ENCODE data around the gene PLA2G2C. TPM values are rescaled to one million over a fixed set of nuclear protein-coding genes. Genes with fewer than 3 reads are reported as not detected.

PLA2G2C gene
- total RNA-seq, 2 experiments from 2014 or later, result not detected

DNA sequence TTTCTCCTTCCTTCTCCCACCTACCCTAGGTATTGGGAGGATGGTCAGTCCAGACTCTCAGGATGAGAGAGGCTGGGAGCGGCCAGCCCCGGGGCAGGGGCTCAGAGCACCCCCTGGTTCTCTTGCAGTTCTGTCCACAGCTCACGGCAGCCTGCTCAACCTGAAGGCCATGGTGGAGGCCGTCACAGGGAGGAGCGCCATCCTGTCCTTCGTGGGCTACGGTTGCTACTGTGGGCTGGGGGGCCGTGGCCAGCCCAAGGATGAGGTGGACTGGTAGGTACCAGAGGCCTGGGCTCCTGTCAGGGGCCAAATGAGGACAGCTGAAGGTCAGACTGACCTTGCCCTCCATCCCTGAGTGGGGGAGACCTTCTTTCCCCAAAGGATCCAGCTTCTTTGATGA, 43.0 kb downstream of the PLA2G2C start:
- H3K4me1 Mint-ChIP-seq (ENCODE audit: low read depth), result no peaks in the 10 kb centered on the region
- H3K27ac Mint-ChIP-seq, result no peak overlapping the region
- H3K9me3 ChIP-seq (ENCODE audit: control insufficient read depth in 1 of 2, insufficient read depth in 1 of 2, low read length in 2 of 2), result no peaks in the 10 kb centered on the region
- H3K4me3 Mint-ChIP-seq, result no peak overlapping the region
- H3K27me3 ChIP-seq (ENCODE audit: control insufficient read depth in 1 of 2, insufficient read depth in 2 of 2, low read length in 2 of 2), result no peaks in the 10 kb centered on the region
- no peak for DNase-seq
- TF ChIP-seq, protein P1, sequence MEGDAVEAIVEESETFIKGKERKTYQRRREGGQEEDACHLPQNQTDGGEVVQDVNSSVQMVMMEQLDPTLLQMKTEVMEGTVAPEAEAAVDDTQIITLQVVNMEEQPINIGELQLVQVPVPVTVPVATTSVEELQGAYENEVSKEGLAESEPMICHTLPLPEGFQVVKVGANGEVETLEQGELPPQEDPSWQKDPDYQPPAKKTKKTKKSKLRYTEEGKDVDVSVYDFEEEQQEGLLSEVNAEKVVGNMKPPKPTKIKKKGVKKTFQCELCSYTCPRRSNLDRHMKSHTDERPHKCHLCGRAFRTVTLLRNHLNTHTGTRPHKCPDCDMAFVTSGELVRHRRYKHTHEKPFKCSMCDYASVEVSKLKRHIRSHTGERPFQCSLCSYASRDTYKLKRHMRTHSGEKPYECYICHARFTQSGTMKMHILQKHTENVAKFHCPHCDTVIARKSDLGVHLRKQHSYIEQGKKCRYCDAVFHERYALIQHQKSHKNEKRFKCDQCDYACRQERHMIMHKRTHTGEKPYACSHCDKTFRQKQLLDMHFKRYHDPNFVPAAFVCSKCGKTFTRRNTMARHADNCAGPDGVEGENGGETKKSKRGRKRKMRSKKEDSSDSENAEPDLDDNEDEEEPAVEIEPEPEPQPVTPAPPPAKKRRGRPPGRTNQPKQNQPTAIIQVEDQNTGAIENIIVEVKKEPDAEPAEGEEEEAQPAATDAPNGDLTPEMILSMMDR (IDR thresholded peaks at IDR 0.05), result no peak
- intact Hi-C loops (cut with DNase I, micrococcal nuclease), result no loop called here
- H3K4me3 ChIP-seq (ENCODE audit: low read length), result no peak overlapping the region
- H3K27ac ChIP-seq (ENCODE audit: low read depth in 1 of 2, low read length in 2 of 2), result no peak overlapping the region
- H3K27me3 Mint-ChIP-seq, result peaks cover 9% of the 10 kb centered on the region
- ATAC-seq (ENCODE audit: poor library complexity), result no peak
- ChIA-PET CTCF (no interaction called here), POLR2A (interaction anchor here (0.8 kb wide), 1 partner anchor 9 kb away, joined by 3 read pairs; no protein-coding TSS in a partner anchor)
- no peaks in the 10 kb centered on the region for H3K36me3 Mint-ChIP-seq (ENCODE audit: low read depth)
- no peaks in the 10 kb centered on the region for H3K9me3 Mint-ChIP-seq
- no peaks in the 10 kb centered on the region for H3K36me3 ChIP-seq (ENCODE audit: insufficient read depth, low read length)
- no peaks in the 10 kb centered on the region for H3K4me1 ChIP-seq (ENCODE audit: insufficient read depth, low read length)

DNA sequence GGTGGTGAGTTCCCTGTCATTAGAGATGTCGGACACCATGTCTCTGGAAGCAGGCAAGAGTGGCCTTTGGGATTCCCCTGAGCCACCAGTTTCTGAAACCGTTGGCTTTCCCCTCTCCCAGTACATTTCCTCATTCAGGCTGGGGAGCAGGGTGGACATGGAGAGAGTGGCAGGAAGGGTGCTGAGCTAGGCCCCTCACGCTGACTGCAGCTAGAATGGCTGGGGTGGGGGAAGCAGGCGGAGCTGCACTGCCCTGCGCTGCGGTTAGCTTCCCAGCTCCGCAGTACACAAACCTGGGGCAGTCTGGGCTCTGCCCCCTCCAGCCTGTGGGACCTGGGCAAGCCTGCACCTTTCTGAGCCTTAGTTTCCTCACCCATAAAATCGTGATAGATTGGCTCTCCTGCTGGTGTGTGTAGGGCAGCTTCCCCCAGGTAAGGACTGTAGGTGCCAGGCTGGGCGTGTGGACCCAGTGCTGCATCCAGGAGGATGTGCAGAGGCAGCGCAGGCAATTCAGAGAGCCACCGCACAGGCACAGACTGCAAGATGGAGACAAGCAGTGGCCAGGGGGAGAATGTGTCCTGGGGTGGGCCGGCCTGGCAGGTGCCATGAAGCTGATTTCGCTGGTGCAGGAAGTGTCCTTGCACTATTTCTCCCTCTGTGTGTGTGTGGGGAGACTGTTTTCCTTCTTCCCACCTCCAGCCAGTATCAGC, 44.2 kb downstream of the PLA2G2C start:
- no peak overlapping the region for H3K27ac Mint-ChIP-seq
- no peaks in the 10 kb centered on the region for H3K36me3 ChIP-seq (ENCODE audit: insufficient read depth, low read length)
- no peaks in the 10 kb centered on the region for H3K9me3 ChIP-seq (ENCODE audit: control insufficient read depth in 1 of 2, insufficient read depth in 1 of 2, low read length in 2 of 2)
- H3K4me1 Mint-ChIP-seq (ENCODE audit: low read depth), result no peaks in the 10 kb centered on the region
- ChIA-PET CTCF (no interaction called here), POLR2A (no interaction called here)
- DNase-seq (no peak), ATAC-seq (ENCODE audit: poor library complexity) (no peak)
- peaks cover 9% of the 10 kb centered on the region for H3K27me3 Mint-ChIP-seq
- peaks cover 0 to 5% of the 10 kb centered on the region in 2 experiments for H3K27me3 ChIP-seq (ENCODE audit: control insufficient read depth in 1 of 2, insufficient read depth in 2 of 2, low read length in 2 of 2)
- no peaks in the 10 kb centered on the region for H3K9me3 Mint-ChIP-seq
- H3K4me3 Mint-ChIP-seq, result no peak overlapping the region
- H3K4me3 ChIP-seq (ENCODE audit: low read length), result no peak overlapping the region
- TF ChIP-seq, protein P1 (IDR thresholded peaks at IDR 0.05), result no peak
- H3K27ac ChIP-seq (ENCODE audit: low read depth in 1 of 2, low read length in 2 of 2), result no peak overlapping the region
- intact Hi-C loops (cut with DNase I, micrococcal nuclease), result no loop called here
- no peaks in the 10 kb centered on the region for H3K4me1 ChIP-seq (ENCODE audit: insufficient read depth, low read length)
- no peaks in the 10 kb centered on the region for H3K36me3 Mint-ChIP-seq (ENCODE audit: low read depth)

DNA sequence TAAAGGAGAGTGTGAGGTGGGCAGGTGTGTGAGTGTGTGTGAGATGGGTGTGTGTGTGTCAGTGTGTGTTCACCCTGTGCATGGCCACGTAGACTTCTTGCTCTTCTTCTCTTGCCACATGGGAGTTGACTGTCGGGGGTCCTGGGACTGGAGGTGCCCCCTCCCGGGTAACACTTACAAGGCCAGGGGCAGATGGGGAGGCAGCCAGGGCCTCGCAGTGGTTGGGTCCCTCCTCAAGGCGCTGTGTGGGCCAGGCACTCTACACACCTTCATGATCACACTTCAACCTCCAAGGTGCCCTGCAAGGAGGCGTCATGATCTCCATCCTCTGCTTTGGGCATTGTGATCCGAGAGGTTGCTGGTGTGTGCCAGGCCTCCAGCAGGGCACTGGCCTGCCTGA, 44.9 kb downstream of the PLA2G2C start:
- no peak overlapping the region for H3K4me3 ChIP-seq (ENCODE audit: low read length)
- CTCF ChIA-PET, result no interaction called here

More for the DNA sequence above, 44.9 kb downstream of the PLA2G2C start:
- POLR2A ChIA-PET, result no interaction called here
- TF ChIP-seq, protein P1 (IDR thresholded peaks at IDR 0.05), result no peak
- DNase-seq (no peak), ATAC-seq (ENCODE audit: poor library complexity) (no peak)
- no peak overlapping the region for H3K27ac ChIP-seq (ENCODE audit: low read depth in 1 of 2, low read length in 2 of 2)
- Mint-ChIP-seq H3K9me3 (no peaks in the 10 kb centered on the region), H3K4me1 (ENCODE audit: low read depth) (no peaks in the 10 kb centered on the region), H3K27ac (no peak overlapping the region), H3K4me3 (no peak overlapping the region), H3K27me3 (peaks cover 9% of the 10 kb centered on the region), H3K36me3 (ENCODE audit: low read depth) (no peaks in the 10 kb centered on the region)
- no peaks in the 10 kb centered on the region for H3K9me3 ChIP-seq (ENCODE audit: control insufficient read depth in 1 of 2, insufficient read depth in 1 of 2, low read length in 2 of 2)
- intact Hi-C loops (cut with DNase I, micrococcal nuclease), result no loop called here
- H3K27me3 ChIP-seq (ENCODE audit: control insufficient read depth in 1 of 2, insufficient read depth in 2 of 2, low read length in 2 of 2), result peaks cover 0 to 6% of the 10 kb centered on the region in 2 experiments
- H3K36me3 ChIP-seq (ENCODE audit: insufficient read depth, low read length), result no peaks in the 10 kb centered on the region
- no peaks in the 10 kb centered on the region for H3K4me1 ChIP-seq (ENCODE audit: insufficient read depth, low read length)
